Mucosa of rectum (tissue), 2 donors: ENCODE data around the gene SCT.

ENCODE experiments used
- H3K27ac ChIP-seq, 2 donors: one replicate each; pipeline ENCODE4 v1.7.0; 2013; ENCODE audit warnings: inconsistent platforms in 2 of 2, low read depth in 2 of 2, low read length in 2 of 2
- H3K27me3 ChIP-seq, 2 donors: one replicate each; pipeline ENCODE4 v1.7.0; 2013; ENCODE audit warnings: low read length in 2 of 2; ENCODE audit not compliant: control insufficient read depth in 2 of 2, insufficient read depth in 2 of 2
- H3K36me3 ChIP-seq, 2 donors: one replicate each; pipeline ENCODE4 v1.7.0; 2013; ENCODE audit warnings: low read length in 2 of 2; ENCODE audit not compliant: control insufficient read depth in 2 of 2, insufficient read depth in 2 of 2
- H3K4me1 ChIP-seq, 2 donors: one replicate each; pipeline ENCODE4 v1.7.0; 2013; ENCODE audit warnings: low read length in 2 of 2, mild to moderate bottlenecking in 1 of 2; ENCODE audit not compliant: control insufficient read depth in 2 of 2, insufficient read depth in 2 of 2
- H3K4me3 ChIP-seq, 2 donors: one replicate each; pipeline ENCODE4 v1.7.0; 2013; ENCODE audit warnings: low read length in 2 of 2
- H3K9ac ChIP-seq, 2 donors: one replicate each; pipeline ENCODE4 v1.7.0; 2013; ENCODE audit warnings: low read length in 2 of 2, low read depth in 1 of 2, mild to moderate bottlenecking in 1 of 2
- H3K9me3 ChIP-seq, 2 donors: one replicate each; pipeline ENCODE4 v1.7.0; 2013; ENCODE audit warnings: low read length in 2 of 2; ENCODE audit not compliant: control insufficient read depth in 2 of 2
- donor health status: healthy.
- donor health status: Normal muscosa, but diverticular disease.

The SCT gene

GRCh38 chr11:610146-610801 is 16.7 kb downstream of the SCT start:
- Histone ChIP-seq H3K4me1 (peaks cover 29 to 37% of the 10 kb centered on the region in 2 donors), H3K9me3 (no peaks in the 10 kb centered on the region), H3K9ac (no peak overlapping the region), H3K27me3 (no peaks in the 10 kb centered on the region), H3K4me3 (no peak overlapping the region), H3K36me3 (peaks cover 69 to 72% of the 10 kb centered on the region in 2 donors), H3K27ac (no peak overlapping the region)

GRCh38 chr11:609341-609811 is 17.6 kb downstream of the SCT start:
- H3K4me3 ChIP-seq, result no peak overlapping the region
- H3K4me1 ChIP-seq, result peaks cover 20 to 30% of the 10 kb centered on the region in 2 donors
- no peaks in the 10 kb centered on the region for H3K27me3 ChIP-seq
- no peaks in the 10 kb centered on the region for H3K9me3 ChIP-seq
- H3K36me3 ChIP-seq, result peaks cover 75 to 79% of the 10 kb centered on the region in 2 donors
- H3K9ac ChIP-seq, result no peak overlapping the region
- no peak overlapping the region for H3K27ac ChIP-seq

GRCh38 chr11:608791-609251 is 18.2 kb downstream of the SCT start:
- Histone ChIP-seq H3K9ac (no peak overlapping the region), H3K9me3 (no peaks in the 10 kb centered on the region), H3K4me3 (no peak overlapping the region), H3K36me3 (peaks cover 79 to 84% of the 10 kb centered on the region in 2 donors), H3K4me1 (peaks cover 15 to 24% of the 10 kb centered on the region in 2 donors), H3K27me3 (no peaks in the 10 kb centered on the region), H3K27ac (no peak overlapping the region)

- Histone ChIP-seq H3K27ac (no peak overlapping the region), H3K36me3 (peaks cover 79 to 85% of the 10 kb centered on the region in 2 donors), H3K4me1 (peaks cover 11 to 19% of the 10 kb centered on the region in 2 donors), H3K4me3 (no peak overlapping the region), H3K9me3 (no peaks in the 10 kb centered on the region), H3K9ac (no peak overlapping the region), H3K27me3 (no peaks in the 10 kb centered on the region)
Measured at GRCh38 chr11:607971-608659, 18.9 kb downstream of the SCT start.

GRCh38 chr11:607020-607780 is 19.8 kb downstream of the SCT start:
- Histone ChIP-seq H3K9me3 (no peaks in the 10 kb centered on the region), H3K36me3 (peaks cover 73 to 80% of the 10 kb centered on the region in 2 donors), H3K9ac (no peak overlapping the region), H3K27me3 (no peaks in the 10 kb centered on the region), H3K4me3 (no peak overlapping the region), H3K27ac (no peak overlapping the region), H3K4me1 (peaks cover 3 to 9% of the 10 kb centered on the region in 2 donors)

- Histone ChIP-seq H3K27me3 (no peaks in the 10 kb centered on the region), H3K9me3 (no peaks in the 10 kb centered on the region), H3K27ac (no peak overlapping the region), H3K9ac (no peak overlapping the region), H3K4me1 (peaks cover under 1 to 1% of the 10 kb centered on the region in 2 donors), H3K4me3 (no peak overlapping the region), H3K36me3 (peaks cover 72 to 81% of the 10 kb centered on the region in 2 donors)
Measured at GRCh38 chr11:606245-606644, 20.7 kb downstream of the SCT start.

GRCh38 chr11:605286-606129 is 21.5 kb downstream of the SCT start:
- Histone ChIP-seq H3K27ac (no peak overlapping the region), H3K9me3 (no peaks in the 10 kb centered on the region), H3K4me3 (no peak overlapping the region), H3K4me1 (no peaks in the 10 kb centered on the region), H3K9ac (no peak overlapping the region), H3K27me3 (no peaks in the 10 kb centered on the region), H3K36me3 (peaks cover 64 to 78% of the 10 kb centered on the region in 2 donors)

- H3K27ac ChIP-seq, result no peak overlapping the region
- H3K27me3 ChIP-seq, result no peaks in the 10 kb centered on the region
- H3K36me3 ChIP-seq, result peaks cover 54 to 78% of the 10 kb centered on the region in 2 donors
- no peak overlapping the region for H3K4me3 ChIP-seq
- H3K9ac ChIP-seq, result no peak overlapping the region
- H3K9me3 ChIP-seq, result no peaks in the 10 kb centered on the region
- no peaks in the 10 kb centered on the region for H3K4me1 ChIP-seq
Measured at GRCh38 chr11:603154-603553, 23.8 kb downstream of the SCT start.

GRCh38 chr11:601573-602245 is 25.3 kb downstream of the SCT start:
- H3K27ac ChIP-seq, result no peak overlapping the region
- no peak overlapping the region for H3K4me3 ChIP-seq
- peaks cover 55 to 78% of the 10 kb centered on the region in 2 donors for H3K36me3 ChIP-seq
- no peaks in the 10 kb centered on the region for H3K9me3 ChIP-seq
- no peaks in the 10 kb centered on the region for H3K4me1 ChIP-seq
- no peak overlapping the region for H3K9ac ChIP-seq
- no peaks in the 10 kb centered on the region for H3K27me3 ChIP-seq
